Endothelial cell of umbilical vein (primary cell): ENCODE measurements around the gene INPP1. TPM values are rescaled to one million over a fixed set of nuclear protein-coding genes. Genes with fewer than 3 reads are reported as not detected.

Experiments
- BruUV-seq: library from RNA; stranded (reverse); fragments of 400-500 nt; replicated peaks from 2 replicates; lab custom pipeline; 2021; lab: Mats Ljungman, UMichigan
- CTCF ChIA-PET: fragments of 300-600, 350-600 bp; sonication (Branson Sonifier 250); formaldehyde crosslinking; loops from one replicate; lab custom pipeline; 2021; ENCODE audit warnings: antibody characterized with exemption, inconsistent platforms; lab: Charles Lee
- POLR2A ChIA-PET: fragments of 300-600, 350-600 bp; sonication (Branson Sonifier 250); formaldehyde crosslinking; loops from one replicate; lab custom pipeline; 2021; ENCODE audit warnings: antibody characterized with exemption, inconsistent platforms; lab: Charles Lee
- DNase-seq: peaks from one replicate; pipeline ENCODE4 v3.0.0-alpha.2; 2011; ENCODE audit warnings: low read depth, low spot score
- FAIRE-seq: peaks from 2 replicates; lab custom pipeline; 2011; peaks lifted over from hg19 to GRCh38; lab: Jason Lieb, UNC
- H2AFZ ChIP-seq: 2 replicates; pipeline ENCODE4 v1.6.0; 2012; ENCODE audit warnings: low read depth, low read length, control low read depth, inconsistent platforms
- H3K27ac ChIP-seq: 2 replicates; pipeline ENCODE4 v1.5.1; 2011; ENCODE audit warnings: low read depth, mild to moderate bottlenecking, control low read depth, low read length, moderate library complexity; ENCODE audit not compliant: insufficient read depth
- H3K27me3 ChIP-seq, 2 experiments: 2 replicates each; pipeline versions ENCODE4 v1.6.0 to v1.6.1; 2011; ENCODE audit warnings: low read length in 2 of 2, mixed read lengths in 1 of 2; ENCODE audit not compliant: control insufficient read depth in 2 of 2, insufficient read depth in 2 of 2
- H3K36me3 ChIP-seq, 2 experiments: 2 replicates in 1 of 2; 3 replicates in 1 of 2; pipeline ENCODE4 v1.5.1; 2011; ENCODE audit warnings: low read length in 2 of 2, mild to moderate bottlenecking in 1 of 2, moderate library complexity in 1 of 2; ENCODE audit not compliant: control insufficient read depth in 2 of 2, insufficient read depth in 2 of 2; ENCODE audit errors: extremely low read depth in 1 of 2
- H3K4me1 ChIP-seq: 3 replicates; pipeline ENCODE4 v1.5.1; 2011; ENCODE audit warnings: mild to moderate bottlenecking, low read length; ENCODE audit not compliant: control insufficient read depth, insufficient read depth; ENCODE audit errors: extremely low read depth
- H3K4me2 ChIP-seq: 2 replicates; pipeline ENCODE4 v1.6.1; 2011; ENCODE audit warnings: low read length, control low read depth, mixed read lengths; ENCODE audit not compliant: insufficient read depth
- H3K4me3 ChIP-seq, 3 experiments: fragments of 200-600 bp in 1 of 3; sonication (generic), shearing (Covaris generic) in 1 of 3; replicated peaks in 1 of 3; 2 replicates each; pipeline ENCODE4 v1.5.1; 2011 to 2016; ENCODE audit warnings: control low read depth in 3 of 3, low read length in 3 of 3, mild to moderate bottlenecking in 2 of 3, inconsistent platforms in 1 of 3, low read depth in 1 of 3, moderate library complexity in 1 of 3; ENCODE audit not compliant: insufficient read depth in 1 of 3
- H3K79me2 ChIP-seq: 2 replicates; pipeline ENCODE4 v1.6.0; 2012; ENCODE audit warnings: low read length, inconsistent platforms; ENCODE audit not compliant: control insufficient read depth, insufficient read depth
- H3K9ac ChIP-seq: replicated peaks from 2 replicates; pipeline ENCODE3; 2011; ENCODE audit warnings: low read length, control low read depth; ENCODE audit not compliant: insufficient read depth; ENCODE audit errors: extremely low read depth
- H3K9me1 ChIP-seq: replicated peaks from 3 replicates; pipeline ENCODE4 v1.6.0; 2011; ENCODE audit warnings: mild to moderate bottlenecking, low read length; ENCODE audit not compliant: control insufficient read depth, insufficient read depth; ENCODE audit errors: extremely low read depth
- H3K9me3 ChIP-seq: replicated peaks from 2 replicates; pipeline ENCODE4 v1.5.1; 2012; ENCODE audit warnings: low read length, inconsistent platforms; ENCODE audit not compliant: control insufficient read depth, insufficient read depth
- H4K20me1 ChIP-seq: replicated peaks from 2 replicates; pipeline ENCODE3; 2011; ENCODE audit warnings: mild to moderate bottlenecking, low read length; ENCODE audit not compliant: control insufficient read depth, insufficient read depth; ENCODE audit errors: extremely low read depth
- CTCF ChIP-seq, 2 donors: IDR thresholded peaks; 1 replicate in 1 of 2; 2 replicates in 1 of 2; pipeline ENCODE4 v1.5.1; 2011; ENCODE audit warnings: low read length in 2 of 2, mild to moderate bottlenecking in 2 of 2, moderate library complexity in 2 of 2, control low read depth in 1 of 2, inconsistent platforms in 1 of 2, low read depth in 1 of 2; ENCODE audit not compliant: insufficient read depth in 1 of 2; ENCODE audit errors: extremely low read depth in 1 of 2
- EZH2 ChIP-seq: IDR thresholded peaks from 2 replicates; pipeline ENCODE4 v1.6.1; 2012; ENCODE audit warnings: borderline replicate concordance, low read depth, mild to moderate bottlenecking, moderate library complexity, low read length, inconsistent platforms; ENCODE audit not compliant: severe bottlenecking
- FOS ChIP-seq: IDR thresholded peaks from 2 replicates; pipeline ENCODE4 v1.6.1; 2011; ENCODE audit warnings: mild to moderate bottlenecking, low read length, moderate library complexity, borderline replicate concordance; ENCODE audit not compliant: insufficient read depth
- GATA2 ChIP-seq: IDR thresholded peaks from 2 replicates; pipeline ENCODE4 v1.7.0; 2011; ENCODE audit warnings: low read depth, mild to moderate bottlenecking, moderate library complexity, mixed read lengths, low read length; ENCODE audit not compliant: insufficient read length, insufficient read depth
- JUN ChIP-seq: IDR thresholded peaks from 2 replicates; pipeline ENCODE4 v1.6.1; 2011; ENCODE audit warnings: borderline replicate concordance, low read depth; ENCODE audit not compliant: insufficient read length, insufficient read depth
- MAX ChIP-seq: IDR thresholded peaks from 2 replicates; pipeline ENCODE4 v1.6.1; 2011; ENCODE audit not compliant: insufficient read depth, insufficient read length
- MYC ChIP-seq: IDR thresholded peaks from one replicate; pipeline ENCODE4 v1.6.1; 2011; ENCODE audit warnings: mild to moderate bottlenecking, low read depth, low read length
- POLR2A ChIP-seq: IDR thresholded peaks from 2 replicates; pipeline ENCODE4 v1.6.1; 2012; ENCODE audit warnings: low read depth, mild to moderate bottlenecking, control low read depth, low read length
- POLR2AphosphoS5 ChIP-seq: IDR thresholded peaks from 2 replicates; pipeline ENCODE4 v1.6.1; 2012; ENCODE audit warnings: low read depth, mild to moderate bottlenecking, control low read depth, low read length, moderate library complexity; ENCODE audit not compliant: insufficient read depth
- dilution Hi-C: fragments of 300-500 bp; cut with MboI; formaldehyde crosslinking; loops from one replicate; pipeline ENCODE4 v1.15.0; 2019; ENCODE audit warnings: low sequenced_read_pairs; ENCODE audit not compliant: extremely low pct_ligation_motif_present
- intact Hi-C: fragments of 100-400 bp; cut with micrococcal nuclease; formaldehyde crosslinking; loops from one replicate; pipeline ENCODE4 v1.10.0; 2022
- polyA plus RNA-seq, 4 experiments: library from polyadenylated mRNA; depleted of rRNA in 3 of 4; stranded (reverse) in 3 of 4; unstranded in 1 of 4; fragments of >200 nt; gene quantifications; 2 replicates each; pipeline versions ENCODE4 v1.2.1 to v1.2.3, GENCODE V29; 2011 to 2012; ENCODE audit warnings: missing spikeins in 1 of 4
- total RNA-seq: library from RNA; stranded (reverse); gene quantifications from 2 replicates; pipeline ENCODE4 v1.2.3, GENCODE V29; 2021

The INPP1 gene
- total and polyA plus RNA-seq, 2 donors (not counting 3 experiments of a cell fraction or from before 2014, with no cell fraction given) = 10.6 to 36.8 TPM

- H3K36me3 ChIP-seq = no peaks in the 10 kb centered on the region
- H3K9me3 ChIP-seq = no peaks in the 10 kb centered on the region
- dilution Hi-C loops = no loop called here
- intact Hi-C loops = loop anchor here (1.0 kb wide), 2 partner anchors 8 to 23 kb away; partner anchors contain the start of gene HIBCH
- ChIA-PET POLR2A (interaction anchor here (0.6 kb wide), 1 partner anchor 449 kb away, joined by 3 read pairs; no protein-coding TSS in a partner anchor), CTCF (interaction anchor here (2.8 to 4.2 kb wide), 2 partner anchors 13 to 23 kb away, joined by 18 to 27 read pairs; partner anchors contain the start of gene HIBCH)
- DNase-seq = no peak
- no peak overlapping the region for H3K4me2 ChIP-seq
- H3K27ac ChIP-seq = no peak overlapping the region
- no peaks in the 10 kb centered on the region for H3K27me3 ChIP-seq
- H3K9ac ChIP-seq = no peak overlapping the region
- H3K4me3 ChIP-seq = no peak overlapping the region
- H4K20me1 ChIP-seq = no peaks in the 10 kb centered on the region
- H2AFZ ChIP-seq = no peak overlapping the region
- no peaks in the 10 kb centered on the region for H3K9me1 ChIP-seq
- FAIRE-seq = no peak
- H3K4me1 ChIP-seq = peaks cover 14% of the 10 kb centered on the region
- no peak for TF ChIP-seq POLR2A
- no peak for TF ChIP-seq JUN
- TF ChIP-seq EZH2 = no peak
- TF ChIP-seq POLR2AphosphoS5 = no peak
- no peak for TF ChIP-seq GATA2
- TF ChIP-seq MAX = no peak
- TF ChIP-seq FOS = no peak
- no peak for TF ChIP-seq CTCF (IDR thresholded peaks at IDR 0.05; ENCODE audit: extremely low read depth in 1 of 2, insufficient read depth in 1 of 2, low read depth in 1 of 2, low read length in 2 of 2)
- no peak for TF ChIP-seq MYC
- BruUV-seq = TSS peak; percentile 68
- peaks cover 27% of the 10 kb centered on the region for H3K79me2 ChIP-seq
Observed at GRCh38 chr2:190342611-190343010, 778 bp upstream of the INPP1 start.
